GM21717 (cell line): ENCODE data around the gene DDX1.

Experiments used
- ATAC-seq: cut with Tn5 transposase; IDR thresholded peaks from one replicate; pipeline ENCODE4 v1.9.1; 2021; ENCODE audit warnings: mild to moderate bottlenecking, moderate library complexity; ENCODE audit not compliant: unreplicated experiment

DDX1 gene

GRCh38 chr2:15658911-15659310 is 67.2 kb downstream of the DDX1 start:
- no peak for ATAC-seq

GRCh38 chr2:15660491-15661294 is 69.0 kb downstream of the DDX1 start:
- ATAC-seq, result no peak

GRCh38 chr2:15661295-15661569 is 69.6 kb downstream of the DDX1 start:
- no peak for ATAC-seq

GRCh38 chr2:15662026-15662425 is 70.4 kb downstream of the DDX1 start:
- no peak for ATAC-seq

- no peak for ATAC-seq
These were observed 70.9 kb downstream of the DDX1 start for GRCh38 chr2:15662579-15662978.

GRCh38 chr2:15663802-15664201 is 72.1 kb downstream of the DDX1 start:
- no peak for ATAC-seq

- no peak for ATAC-seq
These were observed 72.8 kb downstream of the DDX1 start for GRCh38 chr2:15664273-15665066.

- no peak for ATAC-seq
These were observed 73.6 kb downstream of the DDX1 start for GRCh38 chr2:15665067-15665942.

- ATAC-seq, result no peak
These were observed 74.3 kb downstream of the DDX1 start for GRCh38 chr2:15665943-15666460.

- no peak for ATAC-seq
These were observed 75.5 kb downstream of the DDX1 start for GRCh38 chr2:15666861-15667808.

- ATAC-seq, result no peak
These were observed 76.3 kb downstream of the DDX1 start for GRCh38 chr2:15667809-15668556.

GRCh38 chr2:15668611-15669305 is 77.1 kb downstream of the DDX1 start:
- ATAC-seq, result no peak

- no peak for ATAC-seq
These were observed 77.8 kb downstream of the DDX1 start for GRCh38 chr2:15669375-15669910.

- ATAC-seq, result no peak
These were observed 78.8 kb downstream of the DDX1 start for GRCh38 chr2:15670469-15670868.

GRCh38 chr2:15670981-15671380 is 79.3 kb downstream of the DDX1 start:
- no peak for ATAC-seq

GRCh38 chr2:15671409-15671808 is 79.7 kb downstream of the DDX1 start:
- no peak for ATAC-seq

- ATAC-seq, result no peak
These were observed 80.5 kb downstream of the DDX1 start for GRCh38 chr2:15671842-15672815.
